ENCODE results near the gene SRPK2. TPM values are rescaled to one million over a fixed set of nuclear protein-coding genes. Genes with fewer than 3 reads are reported as not detected.
"Not testable (repeated sequence)": the region's sequence is repeated elsewhere in the genome, so short reads cannot be mapped to it uniquely, and the experiment has no call there.

Gene SRPK2
- 54.1 TPM for total RNA-seq

GRCh38 chr7:105388356-105389087 lies at the start of gene SRPK2:
Gene SRPK2, minus strand, starts transcription at chr7:105388921.
- peak; percentile 71 for DNase-seq (ENCODE audit: low spot score)

- DNase-seq (ENCODE audit: low spot score), result no peak
Measured at GRCh38 chr7:105438254-105438653, 49.5 kb upstream of the SRPK2 start.

- DNase-seq (ENCODE audit: low spot score), result not testable (repeated sequence)
Measured at GRCh38 chr7:105437356-105437755, 48.6 kb upstream of the SRPK2 start.

- DNase-seq (ENCODE audit: low spot score), result no peak
Measured at GRCh38 chr7:105429746-105430612, 41.3 kb upstream of the SRPK2 start.

- no peak for DNase-seq (ENCODE audit: low spot score)
Measured at GRCh38 chr7:105426606-105427146, 38.0 kb upstream of the SRPK2 start.

GRCh38 chr7:105423987-105424386 lies 35.3 kb upstream of the SRPK2 start:
- DNase-seq (ENCODE audit: low spot score), result no peak

GRCh38 chr7:105413887-105414437 lies 25.2 kb upstream of the SRPK2 start:
- DNase-seq (ENCODE audit: low spot score), result no peak

- not testable (repeated sequence) for DNase-seq (ENCODE audit: low spot score)
Measured at GRCh38 chr7:105410774-105411173, 22.1 kb upstream of the SRPK2 start.

- not testable (repeated sequence) for DNase-seq (ENCODE audit: low spot score)
Measured at GRCh38 chr7:105409775-105410174, 21.1 kb upstream of the SRPK2 start.

- no peak for DNase-seq (ENCODE audit: low spot score)
Measured at GRCh38 chr7:105408791-105409410, 20.2 kb upstream of the SRPK2 start.

GRCh38 chr7:105403128-105403527 lies 14.4 kb upstream of the SRPK2 start:
- DNase-seq (ENCODE audit: low spot score), result no peak

GRCh38 chr7:105402221-105403095 lies 13.7 kb upstream of the SRPK2 start:
- no peak for DNase-seq (ENCODE audit: low spot score)

- DNase-seq (ENCODE audit: low spot score), result no peak
Measured at GRCh38 chr7:105399043-105399725, 10.5 kb upstream of the SRPK2 start.

GRCh38 chr7:105396566-105396965 lies 7.8 kb upstream of the SRPK2 start:
- no peak for DNase-seq (ENCODE audit: low spot score)

- DNase-seq (ENCODE audit: low spot score), result no peak
Measured at GRCh38 chr7:105391429-105391828, 2.7 kb upstream of the SRPK2 start.

- no peak for DNase-seq (ENCODE audit: low spot score)
Measured at GRCh38 chr7:105389889-105390288, 1.2 kb upstream of the SRPK2 start.

GRCh38 chr7:105389088-105389650 lies 448 bp upstream of the SRPK2 start:
- peak; percentile 53 for DNase-seq (ENCODE audit: low spot score)

GRCh38 chr7:105387508-105388355 lies 989 bp downstream of the SRPK2 start:
- DNase-seq (ENCODE audit: low spot score), result peak; percentile 48

GRCh38 chr7:105377903-105378302 lies 10.8 kb downstream of the SRPK2 start:
- no peak for DNase-seq (ENCODE audit: low spot score)
